HepG2 (cell line): ENCODE measurements around the gene CCDC57. TPM values are rescaled to one million over a fixed set of nuclear protein-coding genes. Genes with fewer than 3 reads are reported as not detected.

Experiments
- BORCS8-MEF2B ChIP-seq: sonication (generic); formaldehyde crosslinking; IDR thresholded peaks from 2 replicates; pipeline ENCODE4 v1.8.0; 2022; ENCODE audit warnings: mild to moderate bottlenecking, missing genetic modification reagents
- CENPT ChIP-seq: sonication (generic); formaldehyde crosslinking; IDR thresholded peaks from 2 replicates; pipeline ENCODE4 v1.8.0; 2022; ENCODE audit warnings: low read depth, mild to moderate bottlenecking, moderate library complexity, missing genetic modification reagents
- DMAP1 ChIP-seq: IDR thresholded peaks from 2 replicates; pipeline ENCODE4 v1.6.1; 2016
- FOXC1 ChIP-seq: sonication (generic); formaldehyde crosslinking; IDR thresholded peaks from 2 replicates; pipeline ENCODE4 v1.8.0; 2022; ENCODE audit warnings: mild to moderate bottlenecking, missing genetic modification reagents, borderline replicate concordance
- IRF2 ChIP-seq: IDR thresholded peaks from 2 replicates; pipeline ENCODE4 v1.6.1; 2018; ENCODE audit warnings: missing genetic modification reagents, missing compliant biosample characterization
- MXD4 ChIP-seq: IDR thresholded peaks from 2 replicates; pipeline ENCODE4 v1.6.1; 2016; ENCODE audit warnings: mild to moderate bottlenecking, missing biosample characterization, missing genetic modification reagents
- RAD51 ChIP-seq: fragments of 450-650 bp; IDR thresholded peaks from 2 replicates; pipeline ENCODE4 v1.6.1; 2016; ENCODE audit warnings: borderline replicate concordance
- SCMH1 ChIP-seq: sonication (generic); formaldehyde crosslinking; IDR thresholded peaks from 2 replicates; pipeline ENCODE4 v1.9.0; 2021; ENCODE audit warnings: missing genetic modification reagents, mild to moderate bottlenecking, borderline replicate concordance
- SRSF1 ChIP-seq: fragments of 200-400 bp; formaldehyde crosslinking; optimal IDR thresholded peaks from 2 replicates; pipeline ENCODE3; 2017; ENCODE audit warnings: mild to moderate bottlenecking, low read depth, low read length, moderate library complexity
- ZFX ChIP-seq: sonication (generic); formaldehyde crosslinking; IDR thresholded peaks from 2 replicates; pipeline ENCODE4 v1.4.0; 2020; ENCODE audit warnings: mild to moderate bottlenecking, low read depth, missing genetic modification reagents, moderate library complexity
- ZNF205 ChIP-seq: IDR thresholded peaks from 2 replicates; pipeline ENCODE4 v1.6.1; 2018; ENCODE audit warnings: missing biosample characterization, missing genetic modification reagents
- ZNF207 ChIP-seq: fragments of 450-650 bp; IDR thresholded peaks from 2 replicates; pipeline ENCODE4 v1.6.1; 2016; ENCODE audit warnings: antibody characterized with exemption, borderline replicate concordance
- ZNF354B ChIP-seq: sonication (generic); formaldehyde crosslinking; IDR thresholded peaks from 2 replicates; pipeline ENCODE4 v1.8.0; 2022; ENCODE audit warnings: mild to moderate bottlenecking, missing genetic modification reagents
- ZNF773 ChIP-seq: sonication (generic); formaldehyde crosslinking; IDR thresholded peaks from 2 replicates; pipeline ENCODE4 v1.4.0; 2020; ENCODE audit warnings: missing genetic modification reagents, borderline replicate concordance
- polyA plus RNA-seq, 8 experiments: library from polyadenylated mRNA; depleted of rRNA in 3 of 8; stranded (reverse) in 7 of 8; unstranded in 1 of 8; fragments of >200 nt; fragmentation: Illumina TruSeq in 4 of 8; extraction: Trizol in 4 of 8; gene quantifications; 2 replicates each; pipeline versions ENCODE4 v1.2.1 to v1.2.3, GENCODE V29; 2011 to 2016; ENCODE audit warnings: low read depth in 4 of 8, missing spikeins in 1 of 8, mixed read lengths in 1 of 8; ENCODE audit not compliant: insufficient read depth in 1 of 8
- total RNA-seq, 5 experiments: library from RNA; depleted of rRNA; stranded (reverse); fragments of >200 nt; fragmentation: Illumina TruSeq; extraction: Trizol; gene quantifications; 2 replicates each; pipeline ENCODE4 v1.2.3, GENCODE V29; 2016; ENCODE audit warnings: low read depth in 1 of 5
- TF ChIP-seq, protein P1 (sequence below): sonication (generic); formaldehyde crosslinking; IDR thresholded peaks from 2 replicates; pipeline ENCODE4 v1.4.0; 2020; ENCODE audit warnings: missing genetic modification reagents, borderline replicate concordance
- TF ChIP-seq, protein P2 (sequence below): sonication (generic); formaldehyde crosslinking; IDR thresholded peaks from 2 replicates; pipeline ENCODE4 v1.5.1; 2020; ENCODE audit warnings: mild to moderate bottlenecking, missing genetic modification reagents, borderline replicate concordance

Gene CCDC57
- total and polyA plus RNA-seq, 2 of the 13 experiments (the other 11 are each of a cell fraction or from before 2014, with no cell fraction given): 59.3 to 59.9 TPM

DNA sequence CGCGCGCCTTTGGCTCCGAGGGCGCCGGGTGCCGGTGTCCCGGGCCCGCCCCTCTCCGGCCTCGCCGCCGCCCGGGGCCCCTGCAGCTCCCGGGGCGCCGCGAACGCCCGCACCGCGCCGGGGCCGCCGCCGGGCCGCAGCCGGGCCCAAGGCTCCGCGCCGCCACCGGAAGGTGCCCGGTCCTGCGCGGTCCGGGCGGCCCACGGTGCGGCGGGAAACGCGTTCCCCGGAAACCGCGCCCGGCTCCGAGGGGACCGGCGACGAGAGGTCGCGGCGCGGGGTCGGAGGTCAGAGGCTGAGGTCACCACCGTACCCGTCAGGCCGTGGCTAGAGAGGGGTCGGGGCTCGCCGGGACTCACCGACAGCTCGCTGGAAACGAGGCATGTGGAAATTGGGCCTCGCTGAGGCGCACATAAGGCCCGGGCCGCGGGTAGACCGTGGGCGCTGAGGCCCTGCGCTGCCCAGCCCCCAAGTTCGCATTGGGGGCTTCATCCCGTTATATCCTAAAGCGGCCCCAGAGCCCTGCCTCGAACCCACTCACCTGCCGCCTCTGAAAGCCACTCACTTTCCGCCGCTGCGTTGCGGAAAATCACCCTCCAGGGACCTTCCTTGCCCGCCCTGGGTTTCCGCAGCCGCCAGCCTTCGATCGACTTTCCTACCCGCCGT, 146.9 kb downstream of the CCDC57 start, which contains the start of gene DUS1L (continued):
- TF ChIP-seq, protein P1, sequence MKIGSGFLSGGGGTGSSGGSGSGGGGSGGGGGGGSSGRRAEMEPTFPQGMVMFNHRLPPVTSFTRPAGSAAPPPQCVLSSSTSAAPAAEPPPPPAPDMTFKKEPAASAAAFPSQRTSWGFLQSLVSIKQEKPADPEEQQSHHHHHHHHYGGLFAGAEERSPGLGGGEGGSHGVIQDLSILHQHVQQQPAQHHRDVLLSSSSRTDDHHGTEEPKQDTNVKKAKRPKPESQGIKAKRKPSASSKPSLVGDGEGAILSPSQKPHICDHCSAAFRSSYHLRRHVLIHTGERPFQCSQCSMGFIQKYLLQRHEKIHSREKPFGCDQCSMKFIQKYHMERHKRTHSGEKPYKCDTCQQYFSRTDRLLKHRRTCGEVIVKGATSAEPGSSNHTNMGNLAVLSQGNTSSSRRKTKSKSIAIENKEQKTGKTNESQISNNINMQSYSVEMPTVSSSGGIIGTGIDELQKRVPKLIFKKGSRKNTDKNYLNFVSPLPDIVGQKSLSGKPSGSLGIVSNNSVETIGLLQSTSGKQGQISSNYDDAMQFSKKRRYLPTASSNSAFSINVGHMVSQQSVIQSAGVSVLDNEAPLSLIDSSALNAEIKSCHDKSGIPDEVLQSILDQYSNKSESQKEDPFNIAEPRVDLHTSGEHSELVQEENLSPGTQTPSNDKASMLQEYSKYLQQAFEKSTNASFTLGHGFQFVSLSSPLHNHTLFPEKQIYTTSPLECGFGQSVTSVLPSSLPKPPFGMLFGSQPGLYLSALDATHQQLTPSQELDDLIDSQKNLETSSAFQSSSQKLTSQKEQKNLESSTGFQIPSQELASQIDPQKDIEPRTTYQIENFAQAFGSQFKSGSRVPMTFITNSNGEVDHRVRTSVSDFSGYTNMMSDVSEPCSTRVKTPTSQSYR (CRISPR knock-in tag): peak; percentile 75; the same call in 1 of the 2 replicates
- TF ChIP-seq DMAP1 (CRISPR knock-in tag) (peak; percentile 81), IRF2 (peak; percentile 94), RAD51 (no peak), BORCS8-MEF2B (CRISPR knock-in tag) (peak; percentile 86; the same call in 1 of the 2 replicates), ZNF207 (no peak), ZNF773 (CRISPR knock-in tag) (no peak; the same call in 1 of the 2 replicates), ZFX (CRISPR knock-in tag) (peak; percentile 96), MXD4 (CRISPR knock-in tag) (peak; percentile 59; the same call in 1 of the 2 replicates), SCMH1 (CRISPR knock-in tag) (no peak), SRSF1 (no peak), FOXC1 (CRISPR knock-in tag) (peak; percentile 72; the same call in 1 of the 2 replicates), CENPT (CRISPR knock-in tag) (peak; percentile 83; the same call in 1 of the 2 replicates), ZNF354B (CRISPR knock-in tag) (no peak), ZNF205 (CRISPR knock-in tag) (peak; percentile 94)
- TF ChIP-seq, protein P2, sequence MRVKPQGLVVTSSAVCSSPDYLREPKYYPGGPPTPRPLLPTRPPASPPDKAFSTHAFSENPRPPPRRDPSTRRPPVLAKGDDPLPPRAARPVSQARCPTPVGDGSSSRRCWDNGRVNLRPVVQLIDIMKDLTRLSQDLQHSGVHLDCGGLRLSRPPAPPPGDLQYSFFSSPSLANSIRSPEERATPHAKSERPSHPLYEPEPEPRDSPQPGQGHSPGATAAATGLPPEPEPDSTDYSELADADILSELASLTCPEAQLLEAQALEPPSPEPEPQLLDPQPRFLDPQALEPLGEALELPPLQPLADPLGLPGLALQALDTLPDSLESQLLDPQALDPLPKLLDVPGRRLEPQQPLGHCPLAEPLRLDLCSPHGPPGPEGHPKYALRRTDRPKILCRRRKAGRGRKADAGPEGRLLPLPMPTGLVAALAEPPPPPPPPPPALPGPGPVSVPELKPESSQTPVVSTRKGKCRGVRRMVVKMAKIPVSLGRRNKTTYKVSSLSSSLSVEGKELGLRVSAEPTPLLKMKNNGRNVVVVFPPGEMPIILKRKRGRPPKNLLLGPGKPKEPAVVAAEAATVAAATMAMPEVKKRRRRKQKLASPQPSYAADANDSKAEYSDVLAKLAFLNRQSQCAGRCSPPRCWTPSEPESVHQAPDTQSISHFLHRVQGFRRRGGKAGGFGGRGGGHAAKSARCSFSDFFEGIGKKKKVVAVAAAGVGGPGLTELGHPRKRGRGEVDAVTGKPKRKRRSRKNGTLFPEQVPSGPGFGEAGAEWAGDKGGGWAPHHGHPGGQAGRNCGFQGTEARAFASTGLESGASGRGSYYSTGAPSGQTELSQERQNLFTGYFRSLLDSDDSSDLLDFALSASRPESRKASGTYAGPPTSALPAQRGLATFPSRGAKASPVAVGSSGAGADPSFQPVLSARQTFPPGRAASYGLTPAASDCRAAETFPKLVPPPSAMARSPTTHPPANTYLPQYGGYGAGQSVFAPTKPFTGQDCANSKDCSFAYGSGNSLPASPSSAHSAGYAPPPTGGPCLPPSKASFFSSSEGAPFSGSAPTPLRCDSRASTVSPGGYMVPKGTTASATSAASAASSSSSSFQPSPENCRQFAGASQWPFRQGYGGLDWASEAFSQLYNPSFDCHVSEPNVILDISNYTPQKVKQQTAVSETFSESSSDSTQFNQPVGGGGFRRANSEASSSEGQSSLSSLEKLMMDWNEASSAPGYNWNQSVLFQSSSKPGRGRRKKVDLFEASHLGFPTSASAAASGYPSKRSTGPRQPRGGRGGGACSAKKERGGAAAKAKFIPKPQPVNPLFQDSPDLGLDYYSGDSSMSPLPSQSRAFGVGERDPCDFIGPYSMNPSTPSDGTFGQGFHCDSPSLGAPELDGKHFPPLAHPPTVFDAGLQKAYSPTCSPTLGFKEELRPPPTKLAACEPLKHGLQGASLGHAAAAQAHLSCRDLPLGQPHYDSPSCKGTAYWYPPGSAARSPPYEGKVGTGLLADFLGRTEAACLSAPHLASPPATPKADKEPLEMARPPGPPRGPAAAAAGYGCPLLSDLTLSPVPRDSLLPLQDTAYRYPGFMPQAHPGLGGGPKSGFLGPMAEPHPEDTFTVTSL (CRISPR knock-in tag): peak; percentile 61; the same call in 1 of the 2 replicates
